Esophagus squamous epithelium (tissue), 4 donors: ENCODE data around the gene DBR1.

ENCODE experiments used
- CTCF ChIP-seq, 6 experiments: fragments of 450-650 bp in 4 of 6; fragments of 200-600 bp in 2 of 6; sonication (generic) in 2 of 6; IDR thresholded peaks; one replicate each; pipeline ENCODE4 v1.5.1; 2016 to 2019; ENCODE audit warnings: antibody characterized with exemption in 6 of 6, mild to moderate bottlenecking in 4 of 6, moderate library complexity in 4 of 6
- POLR2A ChIP-seq, 4 donors: fragments of 450-650 bp; IDR thresholded peaks; one replicate each; pipeline ENCODE4 v1.6.1; 2017; ENCODE audit warnings: antibody characterized with exemption in 4 of 4, mild to moderate bottlenecking in 4 of 4, moderate library complexity in 3 of 4

DNA sequence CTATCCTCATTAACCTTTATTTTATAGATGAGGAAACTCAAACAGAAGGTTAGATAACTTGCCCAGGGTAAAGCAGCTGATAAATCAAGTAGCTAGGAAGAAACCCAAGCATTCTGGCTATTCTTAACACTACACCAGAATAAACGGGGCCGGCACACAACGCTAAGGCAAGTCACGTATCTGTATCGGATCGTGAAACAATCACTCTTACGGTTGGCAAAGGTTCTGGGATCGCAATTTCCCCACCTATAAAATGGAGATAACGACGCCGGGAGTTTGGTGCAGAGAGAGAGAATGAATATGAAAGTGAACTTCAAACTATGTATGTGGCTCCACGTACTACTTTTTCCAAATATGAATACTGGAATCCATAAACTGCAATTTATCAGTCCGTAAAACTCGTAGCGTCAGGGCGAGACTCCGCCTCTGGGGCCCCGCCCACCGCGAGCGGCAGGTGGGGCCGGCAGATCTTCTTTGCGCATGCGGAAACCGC lies 12.1 kb upstream of the DBR1 start:
- TF ChIP-seq CTCF (IDR thresholded peaks at IDR 0.05) = peak in 1 of 6 experiments; percentile 4
- TF ChIP-seq POLR2A (IDR thresholded peaks at IDR 0.05) = no peak
